Measurements from ENCODE around the gene MICALL1. TPM values are rescaled to one million over a fixed set of nuclear protein-coding genes. Genes with fewer than 3 reads are reported as not detected.

The MICALL1 gene
- total RNA-seq, 4 donors from 2014 or later, result 125 to 157 (median 131) TPM

DNA sequence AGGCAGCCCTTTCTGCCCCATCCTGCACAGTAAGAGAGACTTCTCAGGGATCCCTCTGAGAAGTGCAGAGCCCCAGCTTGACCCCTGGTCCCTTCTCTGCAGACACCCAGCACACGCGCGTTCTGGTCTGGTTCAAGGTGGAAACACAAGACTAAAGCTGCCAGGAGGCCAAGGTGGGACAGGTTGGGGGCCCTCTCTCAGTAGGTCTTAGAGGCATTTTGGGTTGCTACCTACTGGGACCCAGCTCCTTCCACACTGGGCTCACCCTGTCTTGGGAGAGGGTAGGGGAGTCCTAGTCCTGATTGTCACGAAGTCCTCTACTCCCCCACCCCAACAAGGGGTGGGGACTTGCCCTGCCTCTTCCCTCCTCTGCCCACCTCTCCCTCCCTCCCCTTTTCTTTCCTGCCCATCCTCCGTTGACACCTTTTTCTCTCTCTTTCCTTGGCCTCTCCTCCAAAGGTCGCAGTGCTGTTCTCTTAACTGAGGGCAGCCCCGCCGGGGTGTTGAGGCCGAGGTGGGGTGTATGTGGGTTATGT is 79.0 kb downstream of the MICALL1 start:
- Histone ChIP-seq H3K36me3 (peaks cover 4% of the 10 kb centered on the region), H3K27me3 (no peaks in the 10 kb centered on the region), H3K4me3 (peak overlapping the region; percentile 36), H3K9me3 (no peaks in the 10 kb centered on the region), H3K27ac (peak overlapping the region; percentile 61), H3K4me1 (no peaks in the 10 kb centered on the region)
- TF ChIP-seq POLR2A (IDR thresholded peaks at IDR 0.05), result no peak
- DNase-seq (ENCODE audit: low spot score in 2 of 2), result no peak
- WGBS, result 73% methylated on average over 9 of the region's 9 CpGs

DNA sequence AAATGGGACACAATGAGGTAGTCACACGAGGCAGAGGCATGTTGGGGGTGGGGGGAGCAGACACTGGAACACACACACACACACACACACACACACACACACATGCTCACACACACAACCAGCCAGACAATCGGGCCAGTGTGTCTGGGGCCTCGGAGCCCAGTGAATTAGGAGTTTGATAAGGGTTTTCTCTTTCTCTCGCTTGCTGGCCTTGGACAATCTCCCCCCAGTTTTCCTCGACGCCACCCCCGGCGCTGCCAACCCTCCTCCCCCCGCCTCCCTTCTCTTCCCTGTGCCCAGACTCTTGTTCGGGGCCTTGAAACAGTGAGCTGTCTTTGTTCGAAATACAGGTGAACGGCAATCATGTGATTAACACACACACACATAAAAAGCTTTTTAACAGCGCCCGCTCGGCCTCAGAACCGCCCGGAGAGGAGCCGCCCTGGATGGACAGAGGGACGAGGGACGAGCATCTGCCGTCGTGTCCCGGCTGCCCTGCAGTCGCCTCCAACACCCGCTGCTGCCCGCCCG is 79.7 kb downstream of the MICALL1 start:
- 92% methylated on average over 27 of the region's 27 CpGs for WGBS
- Histone ChIP-seq H3K4me3 (peak overlapping the region; percentile 19), H3K27me3 (no peaks in the 10 kb centered on the region), H3K4me1 (no peaks in the 10 kb centered on the region), H3K36me3 (peaks cover 4% of the 10 kb centered on the region), H3K9me3 (no peaks in the 10 kb centered on the region), H3K27ac (peak overlapping the region; percentile 61)
- no peak for TF ChIP-seq POLR2AphosphoS5 (IDR thresholded peaks at IDR 0.05)
- DNase-seq (ENCODE audit: low spot score in 2 of 2), result no peak

DNA sequence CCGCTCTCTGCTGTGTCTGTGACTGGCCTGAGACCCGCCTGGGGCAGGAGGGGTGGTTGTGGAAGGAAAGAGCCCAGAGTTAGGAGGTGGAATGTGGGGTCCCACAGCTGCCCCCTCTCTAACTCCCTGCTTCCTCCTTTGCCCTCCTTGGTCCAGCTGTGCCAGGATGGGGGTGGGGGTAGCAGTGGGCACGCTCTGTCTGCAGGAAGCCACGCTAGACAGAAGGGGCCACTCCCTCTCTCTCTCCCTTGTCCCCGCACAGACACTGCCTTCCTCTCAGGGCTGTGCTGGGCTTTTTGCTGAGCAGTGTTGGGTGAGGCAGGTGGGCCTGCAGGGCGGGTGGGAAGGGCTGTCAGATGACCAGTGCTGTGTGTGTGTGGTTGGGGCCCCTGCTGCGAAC is 80.3 kb downstream of the MICALL1 start:
- no peak for DNase-seq (ENCODE audit: low spot score in 2 of 2)
- Histone ChIP-seq H3K27ac (peak overlapping the region; percentile 61), H3K4me1 (no peaks in the 10 kb centered on the region), H3K36me3 (peaks cover 4% of the 10 kb centered on the region), H3K27me3 (no peaks in the 10 kb centered on the region), H3K4me3 (peak overlapping the region; percentile 19), H3K9me3 (no peaks in the 10 kb centered on the region)
- TF ChIP-seq POLR2A (IDR thresholded peaks at IDR 0.05), result no peak
- TF ChIP-seq EP300 (IDR thresholded peaks at IDR 0.05), result no peak
- 77% methylated on average over 4 of the region's 7 CpGs for WGBS

DNA sequence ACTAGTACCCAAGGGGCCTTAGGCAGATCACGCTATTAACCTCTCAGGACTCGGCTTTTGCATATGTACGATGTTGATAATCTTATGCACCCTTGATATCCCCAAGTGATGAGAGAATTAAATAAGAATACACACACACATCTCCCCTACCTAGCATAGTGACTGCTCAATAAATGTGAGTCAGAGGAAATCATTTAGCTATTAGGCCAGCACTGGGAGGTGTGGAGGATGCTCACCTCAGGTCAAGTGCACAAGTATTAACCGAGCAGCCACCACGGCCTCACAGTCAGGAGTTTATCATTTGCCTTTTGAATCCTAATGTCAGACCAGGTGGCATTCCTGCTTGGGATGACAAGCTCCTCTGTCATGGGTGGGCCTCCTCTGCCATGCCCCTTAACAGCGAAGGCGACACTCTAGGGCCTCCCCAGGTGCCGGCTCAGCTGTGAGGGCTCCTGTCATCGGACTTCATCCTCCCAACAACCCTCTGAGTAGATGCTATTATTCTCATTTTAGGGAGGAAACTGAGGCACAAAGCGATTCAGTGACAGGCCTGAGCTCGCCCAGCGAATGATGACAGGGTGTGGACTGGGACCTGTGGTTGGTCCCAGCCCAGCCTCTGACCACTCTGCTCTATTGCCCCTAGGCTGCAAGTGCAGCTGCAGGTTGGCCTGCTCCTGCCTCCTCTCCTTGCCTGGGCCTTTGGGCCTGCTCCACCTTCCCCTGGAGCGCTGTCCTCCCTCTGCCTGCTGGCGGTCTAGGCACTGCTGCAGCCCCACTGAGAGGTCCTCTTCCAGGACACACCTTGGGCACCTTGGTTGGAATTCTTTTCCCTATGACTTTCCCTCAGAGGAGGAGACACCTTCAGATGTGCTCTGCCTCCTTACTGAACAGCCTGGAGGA is 83.3 kb downstream of the MICALL1 start:
- no peak for DNase-seq (ENCODE audit: low spot score in 2 of 2)
- TF ChIP-seq, protein P1, sequence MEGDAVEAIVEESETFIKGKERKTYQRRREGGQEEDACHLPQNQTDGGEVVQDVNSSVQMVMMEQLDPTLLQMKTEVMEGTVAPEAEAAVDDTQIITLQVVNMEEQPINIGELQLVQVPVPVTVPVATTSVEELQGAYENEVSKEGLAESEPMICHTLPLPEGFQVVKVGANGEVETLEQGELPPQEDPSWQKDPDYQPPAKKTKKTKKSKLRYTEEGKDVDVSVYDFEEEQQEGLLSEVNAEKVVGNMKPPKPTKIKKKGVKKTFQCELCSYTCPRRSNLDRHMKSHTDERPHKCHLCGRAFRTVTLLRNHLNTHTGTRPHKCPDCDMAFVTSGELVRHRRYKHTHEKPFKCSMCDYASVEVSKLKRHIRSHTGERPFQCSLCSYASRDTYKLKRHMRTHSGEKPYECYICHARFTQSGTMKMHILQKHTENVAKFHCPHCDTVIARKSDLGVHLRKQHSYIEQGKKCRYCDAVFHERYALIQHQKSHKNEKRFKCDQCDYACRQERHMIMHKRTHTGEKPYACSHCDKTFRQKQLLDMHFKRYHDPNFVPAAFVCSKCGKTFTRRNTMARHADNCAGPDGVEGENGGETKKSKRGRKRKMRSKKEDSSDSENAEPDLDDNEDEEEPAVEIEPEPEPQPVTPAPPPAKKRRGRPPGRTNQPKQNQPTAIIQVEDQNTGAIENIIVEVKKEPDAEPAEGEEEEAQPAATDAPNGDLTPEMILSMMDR (IDR thresholded peaks at IDR 0.05), result no peak
- TF ChIP-seq EP300 (IDR thresholded peaks at IDR 0.05) (no peak), POLR2AphosphoS5 (IDR thresholded peaks at IDR 0.05) (no peak), POLR2A (IDR thresholded peaks at IDR 0.05) (no peak)
- Histone ChIP-seq H3K27ac (peak overlapping the region; percentile 43), H3K9me3 (no peaks in the 10 kb centered on the region), H3K36me3 (peaks cover 4% of the 10 kb centered on the region), H3K27me3 (no peaks in the 10 kb centered on the region), H3K4me1 (no peaks in the 10 kb centered on the region), H3K4me3 (no peak overlapping the region)
- 84% methylated on average over 12 of the region's 14 CpGs for WGBS

DNA sequence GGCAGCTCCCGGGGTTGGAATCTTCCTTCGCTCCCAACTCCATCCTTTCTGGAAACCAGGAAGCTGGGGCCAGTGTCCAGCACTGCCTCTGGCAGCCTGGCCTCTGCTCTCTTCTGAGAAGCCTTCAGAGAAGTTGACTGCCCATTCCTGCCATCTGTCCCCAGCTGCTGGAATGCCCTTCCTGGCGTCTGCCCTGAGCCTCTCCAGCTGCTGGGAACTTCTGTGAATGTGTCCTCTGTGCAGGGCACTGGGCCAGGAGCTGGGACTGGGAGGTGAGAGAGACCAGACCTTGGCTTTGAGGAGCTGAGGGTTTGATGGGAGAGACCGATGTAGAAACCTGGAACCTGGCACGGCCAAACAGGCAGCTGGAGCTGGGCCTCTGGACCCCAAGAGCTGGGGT is 84.2 kb downstream of the MICALL1 start:
- no peaks in the 10 kb centered on the region for H3K4me1 ChIP-seq
- peaks cover 4% of the 10 kb centered on the region for H3K36me3 ChIP-seq
- TF ChIP-seq, protein P1 (IDR thresholded peaks at IDR 0.05), result no peak
- TF ChIP-seq POLR2A (IDR thresholded peaks at IDR 0.05), result no peak
- no peak for TF ChIP-seq EP300 (IDR thresholded peaks at IDR 0.05)
- no peak for TF ChIP-seq POLR2AphosphoS5 (IDR thresholded peaks at IDR 0.05)
- no peak for DNase-seq (ENCODE audit: low spot score in 2 of 2)
- no peaks in the 10 kb centered on the region for H3K9me3 ChIP-seq
- no peak overlapping the region for H3K27ac ChIP-seq
- WGBS, result 80% methylated on average over 3 of the region's 5 CpGs
- no peaks in the 10 kb centered on the region for H3K27me3 ChIP-seq
- H3K4me3 ChIP-seq, result no peak overlapping the region

DNA sequence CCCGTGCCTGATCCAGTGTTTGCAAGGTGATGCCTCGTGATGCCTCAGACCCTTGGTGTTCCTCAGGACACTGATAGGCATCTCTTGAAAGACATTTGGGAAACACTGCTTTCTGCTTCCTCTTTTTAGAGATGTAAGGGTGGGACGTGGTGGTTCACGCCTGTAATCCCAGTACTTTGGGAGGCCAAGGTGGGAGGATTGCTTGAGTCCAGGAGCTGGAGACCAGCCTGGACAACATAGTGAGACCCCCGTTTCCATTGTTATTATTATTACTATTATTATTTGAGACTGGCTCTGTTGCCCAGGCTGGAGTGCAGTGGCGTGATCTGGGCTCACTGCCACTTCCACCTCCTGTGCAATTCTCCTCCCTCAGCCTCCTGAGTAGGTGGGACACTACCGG is 84.8 kb downstream of the MICALL1 start:
- WGBS, result 91% methylated on average over 7 of the region's 7 CpGs
- TF ChIP-seq POLR2AphosphoS5 (IDR thresholded peaks at IDR 0.05), result no peak
- TF ChIP-seq, protein P1 (IDR thresholded peaks at IDR 0.05), result no peak
- no peak for TF ChIP-seq POLR2A (IDR thresholded peaks at IDR 0.05)
- no peak for TF ChIP-seq EP300 (IDR thresholded peaks at IDR 0.05)
- Histone ChIP-seq H3K4me3 (no peak overlapping the region), H3K9me3 (no peaks in the 10 kb centered on the region), H3K4me1 (peaks cover under 1% of the 10 kb centered on the region), H3K27me3 (no peaks in the 10 kb centered on the region), H3K27ac (no peak overlapping the region), H3K36me3 (peaks cover 4% of the 10 kb centered on the region)
- DNase-seq (ENCODE audit: low spot score in 2 of 2), result no peak
